K562 (cell line): ENCODE data around the gene ELMO1.

Experiments
- BACH1 ChIP-seq: fragments of 200-800 bp; sonication (Bioruptor generic); IDR thresholded peaks from 2 replicates; pipeline ENCODE4 v1.6.1; 2016; ENCODE audit warnings: missing genetic modification characterization, missing compliant biosample characterization
- GATAD2A ChIP-seq: fragments of 450-650 bp; IDR thresholded peaks from 2 replicates; pipeline ENCODE4 v1.6.1; 2017
- POLR2B ChIP-seq: fragments of 450-650 bp; IDR thresholded peaks from 2 replicates; pipeline ENCODE4 v1.6.1; 2018; ENCODE audit warnings: low read depth; ENCODE audit not compliant: partially characterized antibody
- SMC3 ChIP-seq: conservative IDR thresholded peaks from 2 replicates; pipeline ENCODE4 v1.6.1; 2011; ENCODE audit warnings: low read depth, low read length, improper control_type of control experiment; ENCODE audit not compliant: insufficient read depth
- ZNF592 ChIP-seq: fragments of 450-650 bp; IDR thresholded peaks from 2 replicates; pipeline ENCODE4 v1.6.1; 2017; ENCODE audit warnings: antibody characterized with exemption, mild to moderate bottlenecking
- TF ChIP-seq, protein P1 (sequence below): IDR thresholded peaks from 2 replicates; pipeline ENCODE4 v1.6.1; 2016; ENCODE audit warnings: missing genetic modification characterization, missing compliant biosample characterization

- TF ChIP-seq GATAD2A (no peak), ZNF592 (no peak), POLR2B (no peak), SMC3 (no peak), BACH1 (tag) (no peak)
- TF ChIP-seq, protein P1, sequence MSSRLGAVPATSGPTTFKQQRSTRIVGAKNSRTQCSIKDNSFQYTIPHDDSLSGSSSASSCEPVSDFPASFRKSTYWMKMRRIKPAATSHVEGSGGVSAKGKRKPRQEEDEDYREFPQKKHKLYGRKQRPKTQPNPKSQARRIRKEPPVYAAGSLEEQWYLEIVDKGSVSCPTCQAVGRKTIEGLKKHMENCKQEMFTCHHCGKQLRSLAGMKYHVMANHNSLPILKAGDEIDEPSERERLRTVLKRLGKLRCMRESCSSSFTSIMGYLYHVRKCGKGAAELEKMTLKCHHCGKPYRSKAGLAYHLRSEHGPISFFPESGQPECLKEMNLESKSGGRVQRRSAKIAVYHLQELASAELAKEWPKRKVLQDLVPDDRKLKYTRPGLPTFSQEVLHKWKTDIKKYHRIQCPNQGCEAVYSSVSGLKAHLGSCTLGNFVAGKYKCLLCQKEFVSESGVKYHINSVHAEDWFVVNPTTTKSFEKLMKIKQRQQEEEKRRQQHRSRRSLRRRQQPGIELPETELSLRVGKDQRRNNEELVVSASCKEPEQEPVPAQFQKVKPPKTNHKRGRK: no peak
Observed at GRCh38 chr7:37275078-37275710, 173.5 kb downstream of the ELMO1 start.
